Gastrocnemius medialis (tissue), 4 donors: Measurements from ENCODE around the gene BLACAT1. TPM values are rescaled to one million over a fixed set of nuclear protein-coding genes. Genes with fewer than 3 reads are reported as not detected.

ENCODE experiments used
- ATAC-seq, 2 donors: fragments of 150-250 bp; one replicate each; pipeline ENCODE4 v1.9.1; 2016
- DNase-seq, 2 donors: peaks; one replicate each; pipeline ENCODE4 v3.0.0-alpha.2; 2019
- H3K27ac ChIP-seq, 4 donors: fragments of 200-600 bp; sonication (generic); 1 replicate in 1 of 4; 2 replicates in 3 of 4; pipeline ENCODE4 v1.5.1; 2016 to 2018; ENCODE audit warnings: mild to moderate bottlenecking in 2 of 4, moderate library complexity in 1 of 4
- H3K27me3 ChIP-seq, 3 donors: fragments of 200-600 bp; sonication (generic) in 2 of 3; 1 replicate in 1 of 3; 2 replicates in 2 of 3; pipeline versions ENCODE4 v1.5.1 to v1.6.0; 2016 to 2019; ENCODE audit warnings: mild to moderate bottlenecking in 1 of 3, moderate library complexity in 1 of 3
- H3K36me3 ChIP-seq, 2 donors: fragments of 200-600 bp; sonication (generic) in 1 of 2; one replicate each; pipeline ENCODE4 v1.5.1; 2017 to 2018
- H3K4me1 ChIP-seq, 2 donors: fragments of 200-600 bp; sonication (generic) in 1 of 2; one replicate each; pipeline ENCODE4 v1.5.1; 2016 to 2017; ENCODE audit warnings: mild to moderate bottlenecking in 2 of 2
- H3K4me3 ChIP-seq, 4 donors: fragments of 200-600 bp; sonication (generic) in 3 of 4; 1 replicate in 1 of 4; 2 replicates in 3 of 4; pipeline ENCODE4 v1.5.1; 2016 to 2019; ENCODE audit warnings: mild to moderate bottlenecking in 2 of 4
- H3K9me3 ChIP-seq, 3 donors: fragments of 200-600 bp; sonication (generic) in 2 of 3; 1 replicate in 1 of 3; 2 replicates in 2 of 3; pipeline ENCODE4 v1.5.1; 2016 to 2019
- POLR2A ChIP-seq, 2 donors: fragments of 450-650 bp; IDR thresholded peaks; one replicate each; pipeline ENCODE4 v1.6.1; 2017; ENCODE audit warnings: antibody characterized with exemption in 2 of 2, mild to moderate bottlenecking in 2 of 2, moderate library complexity in 2 of 2
- in situ Hi-C, 4 donors: fragments of 200-750 bp; cut with MboI; loops; one replicate each; pipeline versions ENCODE4 v1.15.0 to v1.8.0; 2017; ENCODE audit warnings: low sequenced_read_pairs in 4 of 4
- intact Hi-C: fragments of 100-400 bp; cut with DNase I; formaldehyde crosslinking; loops from one replicate; pipeline ENCODE4 v1.15.1; 2023; ENCODE audit warnings: low total_unique reads
- total RNA-seq, 4 donors: library from RNA; depleted of rRNA; stranded (reverse); fragments of >200 nt; gene quantifications; one replicate each; pipeline versions ENCODE4 v1.1.0 to v1.2.3, GENCODE V29; 2016
- TF ChIP-seq, protein P1 (sequence below), 5 experiments: fragments of 450-650 bp in 3 of 5; fragments of 200-600 bp in 2 of 5; sonication (generic) in 2 of 5; IDR thresholded peaks in 4 of 5; conservative IDR thresholded peaks in 1 of 5; 1 replicate in 4 of 5; 2 replicates in 1 of 5; pipeline ENCODE4 v1.5.1; 2016 to 2019; ENCODE audit warnings: antibody characterized with exemption in 5 of 5, mild to moderate bottlenecking in 3 of 5, moderate library complexity in 3 of 5

The BLACAT1 gene
- total RNA-seq, 4 donors from 2014 or later = not detected

DNA sequence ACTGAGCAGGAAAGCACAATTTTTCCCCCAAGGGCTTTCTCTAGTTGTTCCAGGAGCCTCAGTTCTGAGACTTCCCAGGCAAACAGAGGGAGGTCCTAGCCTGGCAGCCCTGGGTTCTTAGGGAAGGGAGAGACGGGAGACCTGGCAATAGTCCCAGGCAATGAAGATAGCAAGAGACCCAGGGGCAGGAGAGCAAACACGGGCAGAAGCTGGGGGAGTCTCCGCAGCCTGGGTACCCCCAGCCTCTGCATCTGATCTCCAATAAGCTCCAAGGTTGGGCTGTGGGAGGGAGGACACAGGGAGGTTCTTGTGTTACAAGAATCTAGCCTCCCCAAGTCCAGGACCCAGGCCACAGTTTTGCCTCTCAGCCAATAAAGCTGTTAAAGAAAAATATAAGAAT is 2.4 kb downstream of the BLACAT1 start:
- no peak overlapping the region for H3K4me3 ChIP-seq
- no peak overlapping the region for H3K27ac ChIP-seq
- H3K36me3 ChIP-seq = no peaks in the 10 kb centered on the region
- no peaks in the 10 kb centered on the region for H3K9me3 ChIP-seq
- H3K4me1 ChIP-seq = peaks cover 0 to 9% of the 10 kb centered on the region in 2 donors
- DNase-seq = no peak
- intact Hi-C loops (no loop called here), in situ Hi-C loops (no loop called here)
- TF ChIP-seq POLR2A (IDR thresholded peaks at IDR 0.05) = no peak
- TF ChIP-seq, protein P1, sequence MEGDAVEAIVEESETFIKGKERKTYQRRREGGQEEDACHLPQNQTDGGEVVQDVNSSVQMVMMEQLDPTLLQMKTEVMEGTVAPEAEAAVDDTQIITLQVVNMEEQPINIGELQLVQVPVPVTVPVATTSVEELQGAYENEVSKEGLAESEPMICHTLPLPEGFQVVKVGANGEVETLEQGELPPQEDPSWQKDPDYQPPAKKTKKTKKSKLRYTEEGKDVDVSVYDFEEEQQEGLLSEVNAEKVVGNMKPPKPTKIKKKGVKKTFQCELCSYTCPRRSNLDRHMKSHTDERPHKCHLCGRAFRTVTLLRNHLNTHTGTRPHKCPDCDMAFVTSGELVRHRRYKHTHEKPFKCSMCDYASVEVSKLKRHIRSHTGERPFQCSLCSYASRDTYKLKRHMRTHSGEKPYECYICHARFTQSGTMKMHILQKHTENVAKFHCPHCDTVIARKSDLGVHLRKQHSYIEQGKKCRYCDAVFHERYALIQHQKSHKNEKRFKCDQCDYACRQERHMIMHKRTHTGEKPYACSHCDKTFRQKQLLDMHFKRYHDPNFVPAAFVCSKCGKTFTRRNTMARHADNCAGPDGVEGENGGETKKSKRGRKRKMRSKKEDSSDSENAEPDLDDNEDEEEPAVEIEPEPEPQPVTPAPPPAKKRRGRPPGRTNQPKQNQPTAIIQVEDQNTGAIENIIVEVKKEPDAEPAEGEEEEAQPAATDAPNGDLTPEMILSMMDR (IDR thresholded peaks at IDR 0.05 in 4 of 5, conservative IDR thresholded peaks at IDR 0.05 in 1 of 5) = no peak
- peaks cover 59 to 66% (median 65%) of the 10 kb centered on the region in 3 donors for H3K27me3 ChIP-seq
- no peak for ATAC-seq

DNA sequence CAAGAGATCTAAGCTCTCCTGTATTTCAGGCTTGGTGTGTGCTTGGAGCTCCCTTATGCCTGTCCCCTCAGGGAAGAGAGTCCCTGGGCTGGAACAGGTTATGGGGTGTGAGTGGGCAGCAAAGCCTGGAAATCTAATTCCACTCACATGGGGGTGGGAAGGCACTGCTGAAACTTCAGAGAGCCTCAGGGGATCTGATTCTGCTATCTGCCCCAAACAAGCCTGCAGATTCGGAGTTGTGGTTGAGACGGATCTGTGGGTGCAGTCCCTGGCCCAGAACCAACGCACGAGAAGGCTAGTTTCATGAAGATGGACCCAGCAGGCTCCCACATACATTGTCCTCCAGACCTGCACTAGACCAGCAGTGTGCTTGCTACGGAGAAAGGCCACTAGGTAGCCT is 2.9 kb downstream of the BLACAT1 start:
- in situ Hi-C loops = no loop called here

DNA sequence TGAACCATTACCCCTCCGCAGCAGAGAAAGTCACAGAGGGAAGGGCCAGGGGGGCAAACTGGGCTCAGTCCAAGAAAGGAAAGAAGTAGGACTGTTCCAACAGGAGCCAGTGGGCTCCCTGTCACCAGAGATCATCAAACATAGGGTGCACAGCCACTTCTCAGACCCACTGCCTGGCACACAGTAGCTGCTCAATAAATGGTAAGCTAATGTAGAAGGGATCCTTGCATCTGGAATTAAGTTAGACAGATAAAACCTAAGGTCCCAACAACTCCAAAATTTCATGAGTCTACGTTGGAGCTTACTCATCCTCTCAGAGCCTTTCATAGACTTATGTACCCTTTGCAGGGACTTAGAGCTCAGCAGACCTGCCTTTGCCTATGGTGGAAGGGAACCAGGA is 3.5 kb downstream of the BLACAT1 start:
- intact Hi-C loops (no loop called here), in situ Hi-C loops (no loop called here)
- no peak for TF ChIP-seq POLR2A (IDR thresholded peaks at IDR 0.05)
- TF ChIP-seq, protein P1 (IDR thresholded peaks at IDR 0.05 in 4 of 5, conservative IDR thresholded peaks at IDR 0.05 in 1 of 5) = no peak
- Histone ChIP-seq H3K27me3 (peaks cover 48 to 55% (median 54%) of the 10 kb centered on the region in 3 donors), H3K36me3 (no peaks in the 10 kb centered on the region), H3K4me3 (no peak overlapping the region), H3K4me1 (peaks cover 0 to 9% of the 10 kb centered on the region in 2 donors), H3K27ac (no peak overlapping the region), H3K9me3 (no peaks in the 10 kb centered on the region)
- ATAC-seq (no peak), DNase-seq (no peak)

More for the DNA sequence above, 2.9 kb downstream of the BLACAT1 start:
- H3K27me3 ChIP-seq = peaks cover 54 to 61% (median 59%) of the 10 kb centered on the region in 3 donors
- TF ChIP-seq, protein P1 (IDR thresholded peaks at IDR 0.05 in 4 of 5, conservative IDR thresholded peaks at IDR 0.05 in 1 of 5) = no peak
- H3K9me3 ChIP-seq = no peaks in the 10 kb centered on the region
- no peak overlapping the region for H3K4me3 ChIP-seq
- no peak overlapping the region for H3K27ac ChIP-seq
- no peaks in the 10 kb centered on the region for H3K36me3 ChIP-seq
- DNase-seq (no peak), ATAC-seq (no peak)
- H3K4me1 ChIP-seq = peaks cover 0 to 9% of the 10 kb centered on the region in 2 donors
- intact Hi-C loops = no loop called here

DNA sequence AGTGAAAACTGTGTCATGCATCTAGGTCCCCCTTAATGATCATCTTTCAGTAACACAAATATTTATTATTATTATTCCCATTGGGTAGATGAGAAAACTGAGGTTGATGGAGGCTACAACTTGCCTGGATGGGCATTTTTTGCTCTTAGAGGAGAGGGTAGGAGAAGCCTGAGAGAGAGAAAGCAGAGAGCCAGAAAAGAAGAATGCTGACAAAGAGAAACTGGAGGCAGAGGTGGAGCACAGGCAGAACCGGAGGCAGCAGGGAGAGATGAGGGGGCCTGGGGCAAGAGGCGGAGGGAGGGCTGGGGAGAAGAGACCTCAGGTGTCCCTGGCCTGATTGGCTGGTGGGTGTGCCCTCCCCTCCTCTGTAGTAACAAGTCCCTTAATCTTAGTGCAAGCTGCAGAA is 4.1 kb downstream of the BLACAT1 start:
- ATAC-seq = no peak
- in situ Hi-C loops = no loop called here
- intact Hi-C loops = no loop called here

More for the DNA sequence above, 4.1 kb downstream of the BLACAT1 start:
- Histone ChIP-seq H3K4me3 (no peak overlapping the region), H3K27ac (no peak overlapping the region), H3K9me3 (no peaks in the 10 kb centered on the region), H3K4me1 (peaks cover 3 to 10% of the 10 kb centered on the region in 2 donors), H3K27me3 (peaks cover 42 to 50% (median 49%) of the 10 kb centered on the region in 3 donors), H3K36me3 (no peaks in the 10 kb centered on the region)
- no peak for TF ChIP-seq POLR2A (IDR thresholded peaks at IDR 0.05)
- TF ChIP-seq, protein P1 (IDR thresholded peaks at IDR 0.05 in 4 of 5, conservative IDR thresholded peaks at IDR 0.05 in 1 of 5) = no peak
- no peak for DNase-seq
